Nephron (organoid): ENCODE results near the gene ZNF777.

Experiments
- H3K27ac Mint-ChIP-seq, 3 experiments: 2 replicates each; pipeline ENCODE4 v1.8.0; 2020; ENCODE audit warnings: mixed read lengths in 3 of 3, mild to moderate bottlenecking in 2 of 3, moderate library complexity in 1 of 3
- H3K27me3 Mint-ChIP-seq: 2 replicates; pipeline ENCODE4 v1.8.0; 2021; ENCODE audit warnings: low read depth, mild to moderate bottlenecking, moderate library complexity, mixed read lengths
- H3K36me3 Mint-ChIP-seq: 2 replicates; pipeline ENCODE4 v1.8.0; 2020; ENCODE audit warnings: low read depth, mixed read lengths
- H3K4me1 Mint-ChIP-seq: 2 replicates; pipeline ENCODE4 v1.8.0; 2020; ENCODE audit warnings: mixed read lengths
- H3K4me3 Mint-ChIP-seq, 3 experiments: 2 replicates each; pipeline ENCODE4 v1.8.0; 2020; ENCODE audit warnings: mild to moderate bottlenecking in 3 of 3, mixed read lengths in 3 of 3, moderate library complexity in 2 of 3
- H3K9me3 Mint-ChIP-seq: 2 replicates; pipeline ENCODE4 v1.8.0; 2020; ENCODE audit warnings: mixed read lengths
- CTCF ChIP-seq, 3 experiments: fragments of 200-600 bp; sonication (generic); IDR thresholded peaks; one replicate each; pipeline ENCODE4 v1.5.0; 2021; ENCODE audit warnings: antibody characterized with exemption in 3 of 3; ENCODE audit not compliant: unreplicated experiment in 3 of 3

Gene ZNF777

GRCh38 chr7:149432121-149432691, 28.7 kb downstream of the ZNF777 start:
- Mint-ChIP-seq H3K4me1 (no peaks in the 10 kb centered on the region), H3K4me3 (no peak overlapping the region), H3K27me3 (no peaks in the 10 kb centered on the region), H3K27ac (no peak overlapping the region), H3K36me3 (peaks cover 66% of the 10 kb centered on the region), H3K9me3 (no peaks in the 10 kb centered on the region)
- no peak for TF ChIP-seq CTCF (IDR thresholded peaks at IDR 0.05; ENCODE audit: unreplicated experiment in 3 of 3)

GRCh38 chr7:149431486-149432120, 29.3 kb downstream of the ZNF777 start:
- H3K27ac Mint-ChIP-seq = no peak overlapping the region
- no peaks in the 10 kb centered on the region for H3K9me3 Mint-ChIP-seq
- H3K27me3 Mint-ChIP-seq = no peaks in the 10 kb centered on the region
- H3K4me1 Mint-ChIP-seq = no peaks in the 10 kb centered on the region
- no peak overlapping the region for H3K4me3 Mint-ChIP-seq
- peaks cover 62% of the 10 kb centered on the region for H3K36me3 Mint-ChIP-seq
- TF ChIP-seq CTCF (IDR thresholded peaks at IDR 0.05; ENCODE audit: unreplicated experiment in 3 of 3) = no peak

GRCh38 chr7:149430192-149430591, 30.7 kb downstream of the ZNF777 start:
- no peaks in the 10 kb centered on the region for H3K9me3 Mint-ChIP-seq
- peak overlapping the region in 1 of 3 experiments; percentile 23 for H3K27ac Mint-ChIP-seq
- peaks cover 57% of the 10 kb centered on the region for H3K36me3 Mint-ChIP-seq
- TF ChIP-seq CTCF (IDR thresholded peaks at IDR 0.05; ENCODE audit: unreplicated experiment in 3 of 3) = no peak
- no peaks in the 10 kb centered on the region for H3K4me1 Mint-ChIP-seq
- H3K27me3 Mint-ChIP-seq = no peaks in the 10 kb centered on the region
- H3K4me3 Mint-ChIP-seq = no peak overlapping the region

- Mint-ChIP-seq H3K4me1 (no peaks in the 10 kb centered on the region), H3K27ac (no peak overlapping the region), H3K9me3 (no peaks in the 10 kb centered on the region), H3K4me3 (no peak overlapping the region), H3K27me3 (no peaks in the 10 kb centered on the region), H3K36me3 (peaks cover 37% of the 10 kb centered on the region)
- no peak for TF ChIP-seq CTCF (IDR thresholded peaks at IDR 0.05; ENCODE audit: unreplicated experiment in 3 of 3)
These were observed 33.0 kb downstream of the ZNF777 start for GRCh38 chr7:149427893-149428292.

- Mint-ChIP-seq H3K4me1 (no peaks in the 10 kb centered on the region), H3K9me3 (no peaks in the 10 kb centered on the region), H3K27me3 (no peaks in the 10 kb centered on the region), H3K27ac (no peak overlapping the region), H3K36me3 (peaks cover 30% of the 10 kb centered on the region), H3K4me3 (no peak overlapping the region)
- TF ChIP-seq CTCF (IDR thresholded peaks at IDR 0.05; ENCODE audit: unreplicated experiment in 3 of 3) = no peak
These were observed 33.7 kb downstream of the ZNF777 start for GRCh38 chr7:149427096-149427680.
